HG03432 (cell line): ENCODE data around the gene CAPN2.
"Not testable (repeated sequence)": the region's sequence is repeated elsewhere in the genome, so short reads cannot be mapped to it uniquely, and the experiment has no call there.

ENCODE experiments used
- ATAC-seq: cut with Tn5 transposase; IDR thresholded peaks from one replicate; pipeline ENCODE4 v1.9.1; 2021; ENCODE audit warnings: mild to moderate bottlenecking, moderate library complexity; ENCODE audit not compliant: unreplicated experiment

CAPN2 gene

DNA sequence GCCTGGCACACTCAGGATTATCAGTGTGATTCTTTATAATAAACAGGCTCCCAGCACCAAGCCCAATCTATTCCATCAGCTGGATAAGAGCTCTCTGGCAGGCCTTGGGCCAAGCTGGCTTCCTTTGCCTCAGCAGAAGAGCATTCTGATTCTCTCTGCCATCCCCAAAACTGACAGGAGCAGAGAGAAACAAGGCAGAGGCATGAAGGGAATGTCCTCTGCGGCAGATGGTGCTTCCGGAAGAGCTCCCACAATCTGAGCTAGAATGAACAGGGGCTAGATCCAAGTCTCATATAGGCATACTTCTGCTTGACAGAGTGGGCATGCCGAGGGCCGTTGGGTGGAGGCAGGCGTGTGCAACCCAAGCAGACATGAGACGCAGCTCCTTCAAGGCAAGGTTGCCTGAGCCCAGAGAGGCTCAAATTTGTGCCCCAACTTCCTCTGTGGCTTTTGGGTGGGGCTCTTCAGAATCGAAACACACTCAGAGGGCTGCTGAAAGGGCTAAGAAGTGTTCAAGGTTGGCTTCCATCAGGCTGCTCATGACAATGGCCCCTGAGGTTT lies 4.0 kb downstream of the CAPN2 start:
- ATAC-seq, result peak; percentile 49

DNA sequence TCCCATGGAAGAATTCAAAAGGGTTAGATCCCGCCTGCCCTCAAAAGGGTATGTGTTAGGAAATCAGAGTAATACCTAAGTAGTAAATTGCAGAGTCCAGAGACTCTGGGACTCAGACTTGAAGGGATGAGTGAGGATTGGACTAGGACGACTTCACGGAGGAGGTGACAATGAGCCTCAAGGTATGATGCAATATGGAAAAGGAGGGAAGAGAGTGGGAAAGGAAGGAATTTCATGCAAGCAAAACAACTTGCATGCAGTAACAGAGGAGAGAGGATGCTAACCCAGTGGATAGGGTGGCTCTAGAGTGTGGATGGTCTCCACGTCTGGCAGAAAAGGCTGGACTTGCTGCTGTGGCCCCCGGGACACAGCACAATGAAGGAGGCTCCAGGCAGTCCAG lies 4.8 kb downstream of the CAPN2 start:
- ATAC-seq, result no peak

DNA sequence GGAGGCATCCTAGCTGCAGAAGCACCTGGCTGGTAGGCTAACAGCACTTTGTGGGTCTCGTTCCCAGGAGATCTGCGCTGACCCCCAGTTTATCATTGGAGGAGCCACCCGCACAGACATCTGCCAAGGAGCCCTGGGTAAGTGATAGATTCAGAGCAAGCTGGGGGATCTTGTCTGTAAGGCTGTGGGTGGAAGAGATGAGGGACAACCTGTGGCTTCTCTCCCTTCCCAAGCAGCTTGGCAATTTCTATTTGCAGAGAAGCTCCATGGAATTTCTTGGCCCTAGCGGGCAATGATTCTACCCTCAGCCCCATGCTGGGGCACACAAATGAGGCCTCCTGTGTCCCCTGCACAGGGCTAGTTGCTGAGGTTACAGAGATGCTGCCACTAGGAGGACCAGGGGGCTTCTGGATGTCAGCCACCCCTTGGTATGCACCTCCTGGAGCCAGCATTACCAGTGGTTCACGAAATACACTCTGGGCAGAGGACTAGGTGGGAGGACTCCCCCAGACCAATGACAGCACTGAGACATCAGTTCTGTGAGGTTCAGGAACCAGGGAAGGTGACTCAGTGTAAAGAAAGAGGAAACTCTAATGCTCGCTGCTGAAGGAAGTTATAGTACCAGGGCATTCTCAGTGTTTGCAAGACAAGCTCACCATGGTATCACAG lies 5.5 kb downstream of the CAPN2 start:
- no peak for ATAC-seq

DNA sequence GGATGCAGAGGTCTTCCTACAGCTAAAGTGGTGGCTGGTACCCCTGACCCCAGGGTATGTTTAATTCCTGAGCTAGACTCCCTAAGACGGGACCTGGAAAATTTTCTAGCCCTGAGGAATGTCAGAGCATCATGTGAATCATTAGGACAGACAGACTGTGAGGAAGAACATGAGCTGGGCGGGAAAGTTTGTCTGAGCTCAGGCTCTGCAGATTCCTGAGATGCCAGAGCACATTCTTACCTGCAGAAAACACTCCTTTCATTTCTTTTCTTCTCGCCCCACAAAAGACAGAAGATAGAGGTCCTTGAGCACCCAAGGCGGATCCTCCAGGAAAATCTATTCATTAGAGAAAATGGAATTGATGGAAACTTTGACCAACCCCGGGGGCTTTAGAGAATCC lies 6.5 kb downstream of the CAPN2 start:
- ATAC-seq, result no peak

DNA sequence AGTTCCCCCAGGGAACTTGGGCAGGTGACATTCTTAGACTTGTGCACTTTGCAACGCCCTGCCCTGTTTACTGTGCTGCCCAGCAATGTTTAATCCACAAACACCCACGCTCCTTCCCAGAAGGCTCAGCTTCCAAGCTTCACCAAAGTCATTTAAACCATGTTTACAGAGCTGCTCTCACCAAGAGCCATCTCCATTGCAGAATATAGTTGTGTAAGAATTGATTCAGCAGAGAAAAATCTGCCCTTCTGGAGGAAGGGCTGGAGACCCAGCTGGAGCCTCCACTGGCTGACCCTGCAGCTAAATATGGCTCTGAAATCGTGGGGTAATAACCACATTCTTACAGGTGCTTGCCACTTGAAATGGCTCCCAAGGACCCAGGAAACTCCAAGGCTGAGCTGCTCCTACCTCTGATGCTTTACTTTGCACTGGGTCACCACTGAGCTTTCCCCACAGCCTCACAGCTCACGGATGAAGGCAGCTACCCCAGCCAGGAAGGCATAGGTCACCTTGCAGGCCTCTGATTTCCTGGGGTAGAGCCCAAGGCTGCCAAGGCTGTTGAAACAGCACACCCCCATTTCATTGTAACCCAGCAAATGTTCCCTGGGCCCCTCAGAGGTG lies 8.7 kb downstream of the CAPN2 start:
- no peak for ATAC-seq

DNA sequence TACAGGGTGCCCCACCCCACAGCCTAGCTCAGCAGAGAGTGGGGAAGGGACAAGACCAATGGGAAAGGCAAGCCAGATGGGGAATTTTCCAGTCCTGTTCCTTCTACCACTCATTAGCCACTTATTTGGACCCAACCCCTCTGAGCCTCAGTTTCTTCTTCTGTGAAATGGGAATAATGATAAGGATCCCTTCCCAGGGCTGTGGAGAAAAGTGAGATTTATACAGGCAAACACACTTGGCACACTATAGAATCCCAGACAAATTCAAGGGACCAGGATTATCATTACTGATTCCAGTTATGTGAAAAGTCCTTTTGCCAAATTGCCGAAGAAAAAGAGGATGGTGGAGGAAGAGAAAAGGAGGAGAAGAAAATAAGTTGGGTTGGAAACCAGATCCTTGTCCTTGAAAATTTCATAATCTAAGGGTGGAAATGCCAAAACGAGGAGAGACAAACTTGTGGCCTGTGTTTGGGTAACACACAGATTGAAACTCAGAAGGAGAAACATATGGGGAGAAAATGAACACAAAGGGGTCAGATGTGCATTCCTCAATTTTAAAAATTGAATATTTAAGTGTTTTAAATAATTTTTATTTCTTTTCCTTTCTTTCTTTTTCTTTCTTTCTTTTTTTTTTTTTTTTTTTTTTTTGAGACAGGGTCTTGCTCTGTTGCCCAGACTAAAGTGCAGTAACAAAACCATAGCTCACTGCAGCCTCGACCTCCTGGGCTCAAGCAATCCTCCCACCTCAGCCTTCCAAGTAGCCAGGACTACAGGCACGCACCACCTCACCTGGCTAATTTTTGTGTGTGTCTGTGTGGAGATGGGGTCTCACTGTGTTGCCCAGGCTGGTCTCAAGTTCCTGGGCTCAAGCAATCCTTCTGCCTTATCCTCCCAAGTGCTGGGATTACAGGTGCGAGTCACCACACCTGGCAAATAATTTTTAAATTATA lies 9.6 kb downstream of the CAPN2 start:
- ATAC-seq, result no peak

DNA sequence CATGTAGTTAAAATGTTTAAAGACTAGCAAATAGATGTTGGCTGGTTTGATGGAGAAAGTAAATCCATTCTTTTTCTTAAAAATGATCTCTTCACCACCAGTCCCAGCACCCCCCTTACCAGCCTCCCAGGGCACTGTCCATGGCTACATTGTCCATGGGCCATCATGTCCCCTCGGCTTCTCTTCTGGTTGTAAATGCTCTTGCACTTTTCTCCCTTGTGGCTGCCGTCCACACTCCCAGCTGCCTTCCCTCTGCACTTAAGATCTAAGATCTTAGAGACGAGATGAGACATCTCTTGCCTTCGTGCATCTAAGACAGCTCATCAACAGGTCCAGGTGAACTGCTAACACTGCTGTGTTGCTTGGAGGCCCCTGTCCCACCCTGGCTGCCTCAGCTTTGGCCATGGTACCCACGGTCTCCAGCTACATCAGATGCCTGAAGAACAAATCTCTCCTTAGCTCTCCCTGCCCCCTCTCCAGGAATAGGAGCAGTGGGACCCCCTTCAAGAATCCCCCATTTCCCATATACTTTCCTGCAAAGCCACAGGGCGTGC lies 11.1 kb downstream of the CAPN2 start:
- no peak for ATAC-seq

DNA sequence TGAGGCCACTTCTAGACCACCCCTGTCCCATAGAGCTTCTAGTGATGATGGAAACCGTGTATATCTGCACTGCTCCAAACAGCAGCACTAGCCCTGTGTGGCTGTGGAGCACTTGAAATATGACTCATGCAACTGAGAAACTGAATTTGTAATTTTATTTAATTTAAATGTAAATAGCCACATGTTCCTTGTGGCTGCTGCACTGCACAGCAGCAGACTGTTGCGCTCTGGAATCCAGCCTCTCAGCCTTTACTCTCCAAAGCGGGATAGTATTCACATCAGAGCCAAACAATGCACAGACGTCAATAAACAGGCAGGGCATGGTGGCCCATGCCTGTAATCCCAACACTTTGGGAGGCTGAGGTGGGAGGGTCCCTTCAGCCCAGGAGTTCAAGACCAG lies 12.0 kb downstream of the CAPN2 start:
- ATAC-seq, result no peak

DNA sequence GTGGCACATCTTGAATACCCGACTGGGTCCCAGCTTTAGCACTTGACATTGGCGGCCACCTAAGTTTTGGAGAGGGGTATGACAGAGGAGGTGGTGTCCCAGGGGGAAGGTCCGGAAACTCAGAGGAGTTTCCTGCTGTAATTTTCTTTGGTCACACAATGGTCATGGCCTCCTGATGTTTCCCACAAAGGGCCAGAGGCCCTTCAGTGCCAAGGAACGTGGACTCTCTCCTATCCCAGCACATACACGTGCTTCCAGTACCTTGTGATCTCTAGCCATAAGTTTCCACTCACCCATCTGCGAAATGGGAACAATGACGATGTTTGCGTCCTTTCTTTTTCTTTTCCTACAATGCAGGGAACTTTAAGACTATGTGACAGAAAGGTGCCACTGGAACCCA lies 13.2 kb downstream of the CAPN2 start:
- ATAC-seq, result no peak

DNA sequence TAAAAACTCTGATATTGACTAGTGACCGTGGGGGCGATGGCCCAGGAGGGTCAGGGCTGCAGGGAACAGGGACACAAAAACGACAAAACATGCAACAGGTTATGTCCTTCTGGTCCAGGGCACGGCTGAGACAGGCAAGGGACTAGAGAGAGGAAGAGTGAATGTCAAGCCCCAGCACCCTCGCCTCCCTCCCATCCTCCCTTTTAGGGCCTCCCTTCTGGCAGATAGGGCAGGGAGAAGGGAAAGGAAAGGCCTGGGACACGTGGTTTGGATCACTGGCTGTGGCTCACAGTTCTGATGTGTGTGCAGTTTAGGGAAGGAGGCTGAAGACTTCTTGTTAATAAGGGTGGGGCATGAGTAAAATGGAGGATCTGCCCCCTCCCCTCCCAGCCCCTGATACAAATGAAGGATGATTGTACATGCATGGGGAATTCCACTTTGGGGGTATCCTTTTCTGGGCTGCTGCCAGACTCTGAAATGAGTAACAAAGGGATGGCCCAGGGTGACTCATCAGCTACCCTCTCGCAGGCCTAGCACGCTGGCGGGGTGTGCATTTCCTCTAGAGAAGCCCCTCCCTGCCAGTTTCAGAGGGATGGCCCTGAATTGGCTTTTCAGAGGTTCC lies 14.2 kb downstream of the CAPN2 start:
- ATAC-seq, result peak; percentile 96

DNA sequence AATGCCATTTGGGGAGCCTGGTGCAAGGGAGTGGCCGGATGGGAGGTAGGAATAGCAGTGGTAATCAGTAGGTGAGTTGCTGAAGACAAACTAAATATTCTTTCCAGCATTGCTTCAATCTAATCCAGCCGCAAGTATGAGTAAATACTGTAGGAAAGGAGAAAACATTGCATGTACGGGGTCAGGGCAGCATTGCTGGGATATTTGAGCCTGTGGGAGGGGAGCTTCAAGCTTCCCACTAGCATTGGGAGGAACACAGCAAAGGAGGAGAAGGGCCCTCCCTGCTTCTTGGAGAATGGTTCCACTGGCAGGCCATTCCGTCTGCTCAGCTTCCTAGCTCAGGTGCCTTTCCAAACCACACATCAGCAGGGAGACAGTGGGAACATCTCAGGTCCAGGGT lies 15.2 kb downstream of the CAPN2 start:
- no peak for ATAC-seq

DNA sequence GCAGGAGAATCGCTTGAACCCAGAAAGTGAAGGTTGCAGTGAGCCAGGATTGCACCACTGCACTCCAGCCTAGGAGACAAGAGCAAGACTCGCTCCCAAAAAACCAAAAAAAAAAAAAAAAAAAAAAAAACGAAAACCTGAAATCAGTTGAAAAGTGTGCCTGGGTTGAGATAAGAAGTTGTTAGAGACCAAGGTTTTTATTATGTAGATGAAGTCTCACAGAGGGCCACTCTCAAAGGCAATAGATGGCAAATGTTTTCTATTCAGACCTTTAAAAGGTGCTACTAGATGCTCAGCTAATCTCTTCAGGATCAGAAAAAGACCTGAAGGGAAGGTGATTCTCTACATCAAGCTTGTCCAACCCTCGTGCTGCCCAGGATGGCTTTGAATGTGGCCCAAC lies 17.6 kb downstream of the CAPN2 start:
- no peak for ATAC-seq

DNA sequence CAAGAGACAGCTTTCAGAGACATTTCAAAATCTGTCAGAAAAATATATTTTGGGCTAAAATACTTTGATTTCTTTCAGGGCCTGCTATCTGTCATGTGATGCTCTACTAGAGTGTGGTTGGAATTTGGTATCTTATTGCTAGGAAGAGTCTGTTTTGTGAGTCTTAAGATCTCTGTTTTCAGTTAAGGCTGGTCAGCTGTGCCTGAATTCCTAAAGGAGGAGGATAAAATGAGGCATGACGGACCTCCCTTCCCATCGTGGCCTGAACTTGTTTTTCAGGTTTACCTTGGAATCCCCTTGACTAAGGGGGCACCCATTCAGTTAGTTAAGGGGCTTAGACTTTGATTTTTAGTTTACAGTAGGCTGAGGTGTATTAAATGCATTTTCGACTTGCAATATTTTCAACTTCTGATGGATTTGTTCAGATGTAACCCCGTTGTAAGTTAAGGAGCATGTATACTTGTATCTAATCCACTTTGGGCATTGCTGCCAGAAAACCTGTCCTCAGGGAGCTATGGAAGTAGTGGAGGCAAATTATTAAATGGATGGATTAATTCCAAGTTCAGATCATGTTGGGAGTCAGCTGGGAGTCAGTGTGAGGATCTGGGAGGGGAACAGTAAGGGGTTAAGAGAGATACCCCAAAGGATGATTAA lies 18.3 kb downstream of the CAPN2 start:
- ATAC-seq, result no peak

DNA sequence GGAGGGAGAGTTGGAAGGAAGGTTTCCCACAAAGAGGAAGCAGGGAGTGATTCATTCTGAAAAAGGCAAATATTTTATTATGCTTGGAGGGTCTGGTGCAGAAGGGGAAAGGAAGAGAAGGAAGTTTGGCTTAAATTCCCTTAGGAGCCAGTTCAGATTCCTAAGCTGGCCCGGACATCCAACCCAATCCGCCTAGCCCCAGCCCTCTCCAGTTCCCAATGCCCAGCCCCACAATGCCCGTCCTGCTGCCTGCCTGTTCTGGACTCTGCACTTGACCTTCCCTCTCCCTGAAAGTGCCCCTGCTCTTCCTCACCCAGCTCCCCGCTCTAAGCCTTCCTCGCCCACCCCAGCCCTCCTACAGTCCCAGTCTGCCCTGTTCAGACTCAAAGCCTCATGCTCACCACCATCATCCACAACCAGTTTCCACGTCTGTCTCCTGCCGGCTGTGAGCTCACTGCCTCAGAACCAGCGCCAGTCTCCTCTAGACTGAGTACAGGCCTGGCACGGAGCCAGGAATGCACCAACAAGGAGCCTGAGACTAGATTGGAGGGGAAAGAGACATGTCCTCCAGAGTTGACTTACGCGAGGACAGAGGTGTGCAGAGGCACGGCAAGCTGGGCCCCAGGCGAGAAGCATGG lies 18.9 kb downstream of the CAPN2 start:
- no peak for ATAC-seq

DNA sequence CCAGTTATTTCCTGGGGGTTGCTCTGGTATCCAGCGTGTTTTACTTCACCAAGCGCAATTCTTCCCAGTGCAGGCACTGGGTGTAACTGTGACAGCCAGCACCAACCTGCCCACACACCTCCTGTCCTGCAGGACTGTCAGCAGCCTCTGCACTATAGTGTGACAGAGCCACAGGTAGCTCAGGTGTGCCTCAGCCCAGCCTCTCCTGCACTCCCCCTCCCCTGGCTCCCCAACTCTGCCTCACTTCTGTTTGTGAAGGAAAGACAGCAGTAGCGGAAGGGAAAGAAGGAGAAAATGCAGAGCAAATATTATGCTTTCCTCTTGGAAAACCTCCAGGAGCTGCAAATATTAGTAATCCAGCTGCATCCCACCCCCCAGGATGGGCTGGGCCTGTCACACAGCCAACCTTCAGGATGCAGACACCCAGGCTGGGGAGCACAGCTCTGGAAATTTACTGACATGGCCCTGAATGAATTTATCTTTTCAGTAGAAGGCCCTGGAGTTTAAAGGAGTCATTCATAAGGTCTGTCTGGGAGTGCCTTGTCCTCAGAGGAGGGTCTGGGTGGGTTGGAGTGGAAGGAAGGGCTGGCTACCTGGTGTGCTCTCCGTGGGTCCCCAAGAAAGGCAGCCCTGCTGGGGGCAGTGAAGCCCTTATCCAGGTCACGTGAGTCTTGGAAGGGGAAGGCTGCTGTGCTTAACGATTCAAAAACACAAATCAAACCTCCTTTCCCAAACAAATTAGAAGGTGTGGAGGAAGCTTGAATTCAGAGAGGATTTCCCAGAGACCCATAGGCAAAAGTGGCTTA lies 20.9 kb downstream of the CAPN2 start:
- no peak for ATAC-seq

DNA sequence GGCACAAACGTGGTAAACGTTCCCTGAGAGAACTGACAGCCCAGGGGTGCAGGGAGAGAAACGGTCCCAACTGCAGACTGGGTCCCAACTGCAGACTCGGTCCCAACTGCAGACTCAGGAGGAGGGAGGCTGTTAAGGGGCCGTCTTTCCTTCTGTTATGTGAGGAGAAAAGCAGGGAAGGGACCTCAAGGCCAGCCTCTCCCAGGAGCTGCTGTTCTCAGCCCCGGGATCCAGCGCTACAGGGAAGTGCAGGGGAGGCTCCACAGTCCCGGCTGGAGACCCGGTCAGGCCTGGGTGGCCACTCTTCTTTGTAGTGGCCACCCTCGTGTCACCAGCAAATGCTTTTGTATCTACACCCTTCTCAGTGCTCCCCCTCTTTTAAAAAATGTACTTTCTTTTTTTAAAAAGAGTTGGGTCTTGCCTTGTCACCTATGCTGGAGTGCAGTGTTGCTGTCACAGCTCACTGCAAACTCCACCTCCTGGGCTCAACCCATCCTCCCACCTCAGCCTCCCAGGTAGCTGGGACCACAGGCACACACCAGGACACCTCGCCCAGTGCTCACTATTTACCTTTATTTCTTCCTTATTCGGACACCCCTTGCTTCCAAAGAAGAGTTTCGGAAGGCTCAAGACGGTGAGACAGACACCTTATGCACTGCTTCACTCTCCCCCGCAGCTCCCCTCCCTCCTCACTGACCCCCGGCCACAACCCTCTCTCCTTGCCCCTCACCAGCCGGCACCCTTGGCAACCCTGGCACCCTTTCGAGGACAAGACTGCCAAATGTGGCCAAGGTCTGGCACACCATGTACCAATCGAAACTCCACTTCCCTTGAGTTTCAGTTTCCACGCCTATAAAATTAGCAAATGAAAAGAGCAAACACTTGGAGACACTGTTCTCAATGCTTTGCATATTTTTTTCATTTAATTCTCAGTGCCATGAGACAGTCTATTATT lies 21.8 kb downstream of the CAPN2 start:
- no peak for ATAC-seq

DNA sequence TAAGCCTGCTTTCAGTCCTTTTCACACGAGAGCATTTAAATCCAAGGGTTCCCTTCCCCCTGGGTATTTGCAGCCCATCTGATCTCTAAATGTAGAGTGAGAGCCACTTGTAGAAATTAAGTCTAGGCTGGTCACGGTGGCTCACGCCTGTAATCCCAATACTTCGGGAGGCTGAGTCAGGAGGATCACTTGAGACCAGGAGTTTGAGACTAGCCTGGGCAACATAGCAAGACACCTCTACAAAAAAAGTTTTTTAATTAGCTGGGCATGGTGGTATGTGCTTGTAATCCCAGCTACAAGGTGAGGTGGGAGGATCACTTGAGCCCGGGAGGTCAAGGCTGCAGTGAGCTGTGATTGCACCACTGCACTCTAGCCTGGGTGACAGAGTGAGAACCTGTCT lies 24.3 kb downstream of the CAPN2 start:
- ATAC-seq, result not testable (repeated sequence)

DNA sequence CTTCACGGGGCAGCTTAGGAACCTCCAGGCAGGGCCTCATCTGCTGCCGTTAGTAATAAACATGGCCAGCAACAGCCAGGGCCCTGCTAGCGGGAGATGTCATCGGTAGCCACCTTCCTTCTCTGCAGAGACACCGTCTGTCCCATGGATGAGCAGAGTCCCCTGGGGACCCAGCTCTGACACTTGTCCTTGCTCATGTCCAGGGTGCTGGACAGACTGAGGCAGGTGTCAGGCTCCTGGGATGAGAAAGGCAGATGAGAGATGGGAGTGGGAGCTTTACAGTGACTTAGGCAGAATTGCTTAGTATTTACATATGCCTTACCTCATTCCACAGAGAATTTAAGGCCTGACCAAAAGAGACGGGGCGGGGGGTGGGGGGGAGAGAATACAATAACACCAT lies 25.0 kb downstream of the CAPN2 start:
- ATAC-seq, result no peak
